Astrocyte (in vitro differentiated cells and primary cell): ENCODE measurements around the gene ECM1.

Experiments used
- CTCF ChIP-seq: IDR thresholded peaks from 2 replicates; pipeline ENCODE4 v1.5.1; 2011; ENCODE audit warnings: low read depth, mild to moderate bottlenecking, inconsistent platforms, low read length, moderate library complexity; ENCODE audit not compliant: insufficient read depth
- EZH2 ChIP-seq: IDR thresholded peaks from 2 replicates; pipeline ENCODE4 v1.6.1; 2012; ENCODE audit warnings: mild to moderate bottlenecking, low read length, inconsistent platforms; ENCODE audit not compliant: insufficient read depth

GRCh38 chr1:150549496-150550221 is 41.8 kb downstream of the ECM1 start:
- TF ChIP-seq CTCF, result no peak
- no peak for TF ChIP-seq EZH2
